Endothelial cell of umbilical vein (primary cell): ENCODE measurements around the gene MAML2.

Experiments used
- CTCF ChIP-seq, 2 donors: IDR thresholded peaks; 1 replicate in 1 of 2; 2 replicates in 1 of 2; pipeline ENCODE4 v1.5.1; 2011; ENCODE audit warnings: low read length in 2 of 2, mild to moderate bottlenecking in 2 of 2, moderate library complexity in 2 of 2, control low read depth in 1 of 2, inconsistent platforms in 1 of 2, low read depth in 1 of 2; ENCODE audit not compliant: insufficient read depth in 1 of 2; ENCODE audit errors: extremely low read depth in 1 of 2
- EZH2 ChIP-seq: IDR thresholded peaks from 2 replicates; pipeline ENCODE4 v1.6.1; 2012; ENCODE audit warnings: borderline replicate concordance, low read depth, mild to moderate bottlenecking, moderate library complexity, low read length, inconsistent platforms; ENCODE audit not compliant: severe bottlenecking
- GATA2 ChIP-seq: IDR thresholded peaks from 2 replicates; pipeline ENCODE4 v1.7.0; 2011; ENCODE audit warnings: low read depth, mild to moderate bottlenecking, moderate library complexity, mixed read lengths, low read length; ENCODE audit not compliant: insufficient read length, insufficient read depth
- POLR2A ChIP-seq: IDR thresholded peaks from 2 replicates; pipeline ENCODE4 v1.6.1; 2012; ENCODE audit warnings: low read depth, mild to moderate bottlenecking, control low read depth, low read length
- POLR2AphosphoS5 ChIP-seq: IDR thresholded peaks from 2 replicates; pipeline ENCODE4 v1.6.1; 2012; ENCODE audit warnings: low read depth, mild to moderate bottlenecking, control low read depth, low read length, moderate library complexity; ENCODE audit not compliant: insufficient read depth

- peak; percentile 50 to 58 for TF ChIP-seq CTCF (IDR thresholded peaks at IDR 0.05; ENCODE audit: extremely low read depth in 1 of 2, insufficient read depth in 1 of 2, low read depth in 1 of 2, low read length in 2 of 2)
- no peak for TF ChIP-seq POLR2A
- TF ChIP-seq POLR2AphosphoS5: peak; percentile 33
- TF ChIP-seq GATA2: no peak
- no peak for TF ChIP-seq EZH2
Measured at GRCh38 chr11:96012086-96012824, 330.7 kb downstream of the MAML2 start.
